GM21367 (cell line): ENCODE measurements around the gene IBTK.
"Not testable (repeated sequence)": the region's sequence is repeated elsewhere in the genome, so short reads cannot be mapped to it uniquely, and the experiment has no call there.

Source experiments
- ATAC-seq: cut with Tn5 transposase; IDR thresholded peaks from one replicate; pipeline ENCODE4 v1.9.1; 2021; ENCODE audit not compliant: unreplicated experiment

IBTK gene, protein sequence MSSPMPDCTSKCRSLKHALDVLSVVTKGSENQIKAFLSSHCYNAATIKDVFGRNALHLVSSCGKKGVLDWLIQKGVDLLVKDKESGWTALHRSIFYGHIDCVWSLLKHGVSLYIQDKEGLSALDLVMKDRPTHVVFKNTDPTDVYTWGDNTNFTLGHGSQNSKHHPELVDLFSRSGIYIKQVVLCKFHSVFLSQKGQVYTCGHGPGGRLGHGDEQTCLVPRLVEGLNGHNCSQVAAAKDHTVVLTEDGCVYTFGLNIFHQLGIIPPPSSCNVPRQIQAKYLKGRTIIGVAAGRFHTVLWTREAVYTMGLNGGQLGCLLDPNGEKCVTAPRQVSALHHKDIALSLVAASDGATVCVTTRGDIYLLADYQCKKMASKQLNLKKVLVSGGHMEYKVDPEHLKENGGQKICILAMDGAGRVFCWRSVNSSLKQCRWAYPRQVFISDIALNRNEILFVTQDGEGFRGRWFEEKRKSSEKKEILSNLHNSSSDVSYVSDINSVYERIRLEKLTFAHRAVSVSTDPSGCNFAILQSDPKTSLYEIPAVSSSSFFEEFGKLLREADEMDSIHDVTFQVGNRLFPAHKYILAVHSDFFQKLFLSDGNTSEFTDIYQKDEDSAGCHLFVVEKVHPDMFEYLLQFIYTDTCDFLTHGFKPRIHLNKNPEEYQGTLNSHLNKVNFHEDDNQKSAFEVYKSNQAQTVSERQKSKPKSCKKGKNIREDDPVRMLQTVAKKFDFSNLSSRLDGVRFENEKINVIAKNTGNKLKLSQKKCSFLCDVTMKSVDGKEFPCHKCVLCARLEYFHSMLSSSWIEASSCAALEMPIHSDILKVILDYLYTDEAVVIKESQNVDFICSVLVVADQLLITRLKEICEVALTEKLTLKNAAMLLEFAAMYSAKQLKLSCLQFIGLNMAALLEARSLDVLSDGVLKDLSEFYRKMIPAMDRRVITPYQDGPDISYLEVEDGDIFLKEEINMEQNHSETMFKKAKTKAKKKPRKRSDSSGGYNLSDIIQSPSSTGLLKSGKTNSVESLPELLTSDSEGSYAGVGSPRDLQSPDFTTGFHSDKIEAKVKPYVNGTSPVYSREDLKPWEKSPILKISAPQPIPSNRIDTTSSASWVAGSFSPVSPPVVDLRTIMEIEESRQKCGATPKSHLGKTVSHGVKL (N-terminal part only)

GRCh38 chr6:82247505-82248272 lies at the start of gene IBTK:
Gene IBTK (minus strand): TSS chr6:82247744. CDS start chr6:82240486, 7,258 bp downstream.
- ATAC-seq: peak; percentile 91

DNA sequence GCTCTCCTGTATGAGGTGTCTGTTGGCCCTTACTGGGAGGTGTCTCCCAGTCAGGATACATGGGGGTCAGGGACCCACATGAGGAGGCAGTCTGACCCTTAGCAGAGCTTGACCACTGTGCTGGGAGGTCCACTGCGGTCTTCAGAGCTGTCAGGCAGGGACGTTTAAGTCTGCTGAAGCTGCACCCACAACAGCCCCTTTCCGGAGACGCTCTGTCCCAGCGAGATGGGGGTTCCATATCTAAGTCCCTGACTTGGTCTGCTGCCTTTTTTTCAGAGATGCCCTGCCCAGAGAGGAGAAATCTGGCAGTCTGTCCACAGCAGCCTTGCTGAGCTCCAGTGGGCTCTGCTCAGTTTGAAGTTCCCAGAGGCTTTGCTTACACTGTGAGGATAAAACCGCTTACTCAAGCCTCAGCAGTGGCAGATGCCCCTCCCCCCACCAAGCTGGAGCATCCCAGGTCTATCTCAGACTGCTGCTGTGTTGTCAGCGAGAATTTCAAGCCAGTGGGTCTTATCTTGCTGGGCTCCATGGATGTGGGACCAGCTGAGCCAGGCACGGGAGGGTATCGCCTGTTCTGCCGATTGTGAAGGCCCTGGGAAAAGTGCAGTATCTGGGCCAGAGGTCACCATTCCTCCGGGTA lies 36.3 kb upstream of the IBTK start:
- ATAC-seq: no peak

DNA sequence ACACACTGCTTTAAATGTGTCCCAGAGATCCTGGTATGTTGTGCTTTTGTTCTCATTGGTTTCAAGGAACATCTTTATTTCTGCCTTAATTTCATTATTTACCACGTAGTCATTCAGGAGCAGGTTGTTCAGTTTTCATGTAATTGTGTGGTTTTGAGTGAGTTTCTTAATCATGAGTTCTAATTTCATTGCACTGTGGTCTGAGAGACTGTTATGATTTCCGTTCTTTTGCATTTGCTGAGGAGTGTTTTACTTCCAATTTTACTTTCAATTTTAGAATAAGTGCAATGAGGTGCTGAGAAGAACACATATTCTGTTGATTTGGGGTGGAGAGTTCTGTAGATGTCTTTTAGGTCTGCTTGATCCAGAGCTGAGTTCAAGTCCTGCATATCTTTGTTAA lies 34.0 kb upstream of the IBTK start:
- not testable (repeated sequence) for ATAC-seq

DNA sequence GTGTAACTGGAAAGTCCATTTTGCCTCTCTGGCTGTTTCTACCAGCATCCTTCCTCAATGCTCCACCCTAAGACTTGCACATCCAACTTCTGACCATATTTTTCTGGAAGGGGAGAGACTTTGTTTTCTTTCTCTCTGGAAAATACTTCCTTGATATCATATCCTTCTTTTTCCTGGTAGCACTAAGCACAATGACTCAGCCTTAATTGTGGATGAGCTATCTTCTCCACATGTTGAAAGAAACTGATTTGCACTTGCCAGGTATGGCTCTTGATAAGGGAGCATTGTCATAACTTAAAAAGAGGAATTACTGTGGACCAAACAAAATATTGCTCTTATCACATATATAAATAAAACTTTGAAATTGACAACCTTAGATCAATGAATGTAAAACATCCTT lies 30.1 kb upstream of the IBTK start:
- no peak for ATAC-seq

DNA sequence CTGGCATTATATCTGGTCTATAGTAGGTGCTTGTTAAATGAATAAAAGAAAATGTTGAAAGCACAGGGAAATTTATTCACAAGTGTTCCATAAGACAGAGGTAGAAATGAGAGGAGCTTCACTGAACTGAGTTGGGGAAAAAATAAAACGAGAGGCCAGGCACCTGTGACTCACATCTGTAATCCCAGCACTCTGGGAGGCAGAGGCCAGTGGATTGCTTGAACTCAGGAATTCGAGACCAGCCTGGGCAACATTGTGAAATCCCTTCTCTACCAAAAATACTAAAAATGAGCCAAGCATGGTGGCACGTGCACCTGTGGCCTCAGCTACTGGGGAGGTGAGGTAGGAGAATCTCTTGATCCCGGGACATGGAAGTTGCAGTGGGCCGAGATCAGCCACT lies 28.1 kb upstream of the IBTK start:
- ATAC-seq: no peak

GRCh38 chr6:82273295-82273694 lies 25.8 kb upstream of the IBTK start:
- ATAC-seq: no peak

GRCh38 chr6:82270881-82271635 lies 23.5 kb upstream of the IBTK start:
- ATAC-seq: peak; percentile 62

DNA sequence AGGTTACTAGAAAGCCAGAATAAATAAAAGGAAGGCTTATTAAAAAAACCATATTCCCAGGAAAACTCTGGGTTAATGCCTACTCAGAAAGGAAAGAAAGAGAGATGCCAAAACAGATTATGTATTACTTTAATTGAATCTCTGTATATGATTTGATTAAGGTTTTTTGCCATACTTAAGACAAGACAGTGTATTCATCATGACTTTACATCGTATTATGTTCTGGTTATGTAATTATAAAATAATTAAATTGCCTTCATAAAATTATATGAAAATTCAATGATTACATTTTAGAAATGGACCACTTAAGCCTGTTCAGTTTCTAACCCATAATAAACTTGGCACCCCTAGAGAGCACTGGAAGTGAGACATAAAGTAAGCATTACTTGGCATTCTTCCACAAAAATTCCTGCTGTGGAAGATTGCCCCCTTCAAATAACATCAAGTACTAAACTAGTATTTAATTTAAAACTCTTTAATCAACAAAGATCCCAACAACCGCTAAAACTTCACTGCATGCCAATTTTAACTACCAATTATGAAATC lies 20.8 kb upstream of the IBTK start:
- no peak for ATAC-seq

DNA sequence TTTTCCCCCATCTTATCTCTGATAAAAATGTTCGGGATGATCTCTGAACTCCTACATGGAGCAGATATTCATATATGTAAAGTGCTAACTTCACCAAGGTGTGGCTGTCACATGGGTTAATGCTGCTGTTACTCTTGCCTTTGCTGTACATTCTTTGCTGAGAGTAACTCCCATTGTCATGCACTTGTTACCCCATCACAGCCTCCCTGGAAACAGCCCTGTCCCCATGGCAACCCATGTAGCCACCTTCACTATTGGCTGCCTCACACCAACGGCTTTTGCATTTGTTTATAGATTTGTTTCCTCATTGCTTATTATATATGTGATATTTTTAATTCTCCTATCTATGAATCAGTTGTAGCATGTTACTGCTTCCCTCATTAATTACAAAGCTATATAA lies 17.3 kb upstream of the IBTK start:
- ATAC-seq: no peak

DNA sequence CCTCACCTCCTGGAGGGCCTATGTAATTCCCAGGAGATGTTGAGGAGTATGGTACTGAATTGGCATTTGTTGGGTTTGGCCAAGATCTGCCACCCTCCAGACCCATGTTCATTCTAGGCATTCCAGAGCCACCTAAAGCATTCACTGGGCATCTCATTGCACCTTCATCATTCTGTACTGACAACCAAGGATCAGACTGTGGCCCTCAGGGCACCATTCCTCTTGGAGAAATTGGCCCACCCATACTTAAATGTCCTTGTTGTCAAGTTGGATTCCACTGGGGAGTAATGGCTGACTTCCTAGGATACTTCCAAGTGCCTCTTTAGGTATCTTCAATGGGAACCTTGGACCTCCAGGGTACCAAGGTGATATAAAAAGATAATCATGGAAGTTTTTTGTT lies 16.8 kb upstream of the IBTK start:
- ATAC-seq: no peak

DNA sequence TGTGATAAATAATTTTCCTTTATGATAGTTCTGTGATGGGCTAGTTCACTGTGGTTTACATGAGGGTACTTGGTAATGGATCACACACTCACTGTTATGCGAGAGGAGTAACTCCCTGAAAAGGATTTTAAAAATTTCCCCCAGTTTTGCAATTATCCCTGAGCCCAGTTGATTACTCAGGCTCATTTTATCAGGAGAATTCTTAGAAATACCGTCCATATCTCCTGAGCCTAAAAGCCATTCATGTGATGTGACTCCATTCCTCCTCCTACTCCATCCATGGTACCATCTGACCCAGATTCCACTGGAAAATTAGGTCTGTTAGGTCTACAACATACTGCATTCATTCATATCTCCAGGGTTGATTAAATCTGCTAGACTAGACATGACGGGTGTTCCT lies 16.4 kb upstream of the IBTK start:
- no peak for ATAC-seq

DNA sequence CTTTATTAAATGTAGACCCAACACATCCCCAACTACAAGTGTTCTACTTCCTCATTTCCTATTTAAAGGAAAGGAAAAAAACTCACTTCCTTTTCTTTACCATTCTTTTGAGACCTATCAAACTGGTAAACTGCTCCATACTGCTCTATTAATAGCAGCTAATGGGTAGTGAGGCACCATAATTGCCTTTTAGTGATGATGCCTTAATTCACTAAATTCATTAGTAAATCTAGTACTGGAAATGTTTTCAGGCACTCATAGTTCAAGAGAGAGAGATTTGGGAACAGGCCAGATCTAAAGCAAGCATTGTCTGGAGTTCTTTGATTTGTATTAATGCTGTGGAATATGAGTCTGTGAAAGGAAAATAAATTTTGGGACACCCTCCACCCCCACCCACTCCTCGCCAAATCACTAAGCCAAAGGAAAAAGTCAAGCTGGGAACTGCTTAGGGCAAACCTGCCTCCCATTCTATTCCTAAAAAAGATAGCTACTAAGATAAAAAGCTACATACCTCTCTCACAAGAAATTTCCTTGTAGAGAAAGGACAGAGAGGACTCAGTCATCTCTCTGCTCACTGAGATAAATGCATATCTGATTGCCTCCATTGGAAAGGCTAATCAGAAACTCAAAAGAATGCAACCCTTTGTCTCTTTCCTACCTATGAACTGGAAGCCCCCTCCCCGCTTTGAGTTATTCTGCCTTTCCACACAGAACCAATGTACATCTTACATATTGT lies 13.6 kb upstream of the IBTK start:
- ATAC-seq: no peak

GRCh38 chr6:82259389-82259788 lies 11.8 kb upstream of the IBTK start:
- ATAC-seq: no peak

DNA sequence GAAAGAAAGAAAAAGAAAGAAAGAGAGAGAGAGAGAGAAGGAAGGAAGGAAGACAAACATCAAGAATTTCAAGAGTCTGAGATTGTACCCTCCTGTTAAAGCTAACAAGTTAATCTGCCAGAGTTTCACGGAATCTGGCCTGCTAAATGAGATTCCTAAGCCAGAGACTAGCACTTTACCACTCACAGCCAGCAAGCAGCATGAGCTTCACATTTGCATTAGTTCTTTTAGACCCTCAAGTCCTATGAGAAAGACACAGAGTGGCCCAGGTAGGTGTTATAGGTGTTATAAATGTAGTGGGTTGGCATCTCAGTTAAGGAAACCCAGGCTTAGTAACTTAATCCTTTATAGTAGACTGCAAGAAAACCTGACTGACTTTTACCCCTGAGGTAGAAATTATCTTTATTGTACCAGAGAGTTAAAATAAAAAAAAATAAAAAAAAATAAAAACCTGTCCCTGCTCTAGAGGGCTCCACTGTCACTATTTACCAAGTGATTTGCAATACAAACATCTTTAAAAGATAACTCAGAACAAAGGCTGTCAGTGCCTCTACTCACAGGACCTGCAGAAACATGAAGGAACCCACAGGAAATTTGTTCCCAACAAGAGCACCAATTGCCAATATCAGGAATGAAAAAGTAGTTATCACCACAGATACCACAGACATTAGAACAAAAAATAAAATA lies 9.7 kb upstream of the IBTK start:
- ATAC-seq: no peak

GRCh38 chr6:82254722-82255121 lies 7.2 kb upstream of the IBTK start:
- ATAC-seq: not testable (repeated sequence)

GRCh38 chr6:82251942-82252341 lies 4.4 kb upstream of the IBTK start:
- ATAC-seq: no peak

DNA sequence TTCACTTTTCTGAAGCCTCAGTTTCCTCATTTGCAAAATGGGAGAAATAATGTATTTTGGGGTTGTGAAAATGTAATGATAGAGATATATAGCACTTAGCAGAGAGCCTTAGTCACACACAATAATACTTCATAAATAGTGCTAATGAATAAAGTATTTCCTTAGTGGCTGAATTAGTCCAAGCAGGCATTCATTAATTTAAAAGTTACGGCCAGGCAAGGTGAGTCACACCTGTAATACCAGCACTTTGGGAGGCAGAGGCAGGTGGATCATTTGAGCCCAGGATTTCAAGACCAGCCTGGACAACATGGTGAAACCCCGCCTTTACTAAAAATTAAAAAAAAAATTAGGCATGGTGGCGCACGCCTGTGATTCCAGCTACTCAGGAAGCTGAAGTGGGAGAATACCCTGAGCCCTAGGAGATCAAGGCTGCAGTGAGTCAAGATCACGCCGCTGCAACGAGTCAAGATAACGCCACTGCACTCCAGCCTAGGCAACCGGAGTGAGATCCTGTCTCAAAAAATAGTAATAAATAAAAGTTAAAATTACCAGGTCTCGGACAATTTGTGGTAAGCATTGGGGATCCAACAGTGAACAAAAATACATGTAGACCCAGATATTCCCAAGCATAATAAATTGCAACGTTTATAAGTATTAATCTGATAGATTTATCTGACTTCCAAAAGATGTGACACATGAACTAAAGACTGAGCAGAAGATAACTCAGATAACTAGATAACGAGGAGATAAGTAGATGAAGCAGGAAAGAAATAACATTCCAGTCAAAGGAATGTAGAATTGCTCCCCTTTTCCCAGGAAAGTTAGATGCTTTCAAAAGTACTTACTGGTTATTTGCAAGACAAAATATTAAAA lies 2.1 kb upstream of the IBTK start:
- ATAC-seq: no peak
